BJ (cell line): ENCODE measurements around the gene SPINK4. TPM values are rescaled to one million over a fixed set of nuclear protein-coding genes. Genes with fewer than 3 reads are reported as not detected.
A peak's percentile ranks its signal among the peaks of the same experiment; 100 is the strongest.

Experiments
- CTCF ChIA-PET: fragments of 350-600 bp; formaldehyde crosslinking; extraction: SDS; loops from one replicate; lab custom pipeline; 2021; ENCODE audit warnings: antibody characterized with exemption, inconsistent platforms; lab: Yijun Ruan, JAX
- POLR2A ChIA-PET: fragments of 300-600 bp; sonication (Branson Sonifier 250); formaldehyde crosslinking; extraction: SDS; loops from one replicate; lab custom pipeline; 2021; ENCODE audit warnings: antibody characterized with exemption; lab: Charles Lee
- DNase-seq: peaks from one replicate; pipeline ENCODE4 v3.0.0-alpha.2; 2011; ENCODE audit warnings: low read depth
- H3K27me3 ChIP-seq: 2 replicates; pipeline ENCODE4 v1.6.0; 2011; ENCODE audit warnings: low read length; ENCODE audit not compliant: control insufficient read depth, insufficient read depth
- H3K36me3 ChIP-seq: 2 replicates; pipeline ENCODE4 v1.5.1; 2011; ENCODE audit warnings: low read length; ENCODE audit not compliant: control insufficient read depth, insufficient read depth
- H3K4me3 ChIP-seq: 2 replicates; pipeline ENCODE4 v1.5.1; 2011; ENCODE audit warnings: low read depth, mild to moderate bottlenecking, control low read depth, low read length
- CTCF ChIP-seq: IDR thresholded peaks from 2 replicates; pipeline ENCODE4 v1.5.1; 2011; ENCODE audit warnings: low read depth, mild to moderate bottlenecking, control low read depth, inconsistent platforms, low read length, moderate library complexity; ENCODE audit not compliant: insufficient read depth
- polyA plus RNA-seq: library from polyadenylated mRNA; depleted of rRNA; stranded (reverse); fragments of >200 nt; gene quantifications from 2 replicates; pipeline ENCODE4 v1.2.3, GENCODE V29; 2011

Gene SPINK4
- polyA plus RNA-seq, 1 experiment: not detected

- Histone ChIP-seq H3K4me3 (peak overlapping the region; percentile 81), H3K27me3 (no peaks in the 10 kb centered on the region), H3K36me3 (0 out of 2 replicates have a peak, but pooled peaks cover 2% of the 10 kb centered on the region)
- no peak for TF ChIP-seq CTCF
- DNase-seq: no peak
- CTCF ChIA-PET: interaction anchor here (0.8 to 1.4 kb wide), 5 partner anchors 11 to 177 kb away, joined by 3 to 5 read pairs (median 4); no protein-coding TSS in a partner anchor
- POLR2A ChIA-PET: interaction anchor here (0.6 kb wide), 1 partner anchor 182 kb away, joined by 7 read pairs; no protein-coding TSS in a partner anchor
Measured at GRCh38 chr9:33289496-33289895, 49.5 kb downstream of the SPINK4 start.

GRCh38 chr9:33289936-33290246, 49.9 kb downstream of the SPINK4 start:
- H3K4me3 ChIP-seq: peak overlapping the region; percentile 81
- ChIA-PET CTCF (interaction anchor here (0.8 to 1.4 kb wide), 6 partner anchors 11 to 177 kb away, joined by 3 to 6 read pairs (median 4); no protein-coding TSS in a partner anchor), POLR2A (interaction anchor here (0.5 to 0.8 kb wide), 4 partner anchors 42 to 265 kb away, joined by 3 to 7 read pairs (median 4); partner anchors contain the start of gene DNAJA1)

GRCh38 chr9:33290247-33291030, 50.5 kb downstream of the SPINK4 start, which contains the start of gene NFX1:
Gene NFX1, plus strand, starts transcription at chr9:33290516. Its CDS starts 57 bp downstream, at chr9:33290573.
- peaks cover 7% of the 10 kb centered on the region; the same call in 1 of the 2 replicates for H3K36me3 ChIP-seq
- no peak for TF ChIP-seq CTCF
- H3K4me3 ChIP-seq: peak within 1 kb of the TSS; percentile 81
- POLR2A ChIA-PET: interaction anchor here (0.5 to 0.8 kb wide), 5 partner anchors 42 to 266 kb away, joined by 3 to 7 read pairs (median 4); partner anchors contain the start of gene DNAJA1
- H3K27me3 ChIP-seq: no peaks in the 10 kb centered on the region
- peak; percentile 92 for DNase-seq
- CTCF ChIA-PET: interaction anchor here (0.8 to 1.4 kb wide), 6 partner anchors 12 to 176 kb away, joined by 3 to 6 read pairs (median 4); no protein-coding TSS in a partner anchor

More at GRCh38 chr9:33289936-33290246, 49.9 kb downstream of the SPINK4 start:
- peaks cover 5% of the 10 kb centered on the region; the same call in 1 of the 2 replicates for H3K36me3 ChIP-seq
- no peak for TF ChIP-seq CTCF
- no peaks in the 10 kb centered on the region for H3K27me3 ChIP-seq
- no peak for DNase-seq

GRCh38 chr9:33291031-33291397, 51.0 kb downstream of the SPINK4 start:
- ChIA-PET POLR2A (no interaction called here), CTCF (interaction anchor here (1.2 to 1.4 kb wide), 3 partner anchors 31 to 176 kb away, joined by 3 to 5 read pairs (median 4); no protein-coding TSS in a partner anchor)
- TF ChIP-seq CTCF: no peak
- peaks cover 7% of the 10 kb centered on the region; the same call in 1 of the 2 replicates for H3K36me3 ChIP-seq
- no peak for DNase-seq
- peak overlapping the region; percentile 81 for H3K4me3 ChIP-seq
- H3K27me3 ChIP-seq: no peaks in the 10 kb centered on the region

GRCh38 chr9:33291901-33292300, 51.9 kb downstream of the SPINK4 start:
- TF ChIP-seq CTCF: no peak
- CTCF ChIA-PET: no interaction called here
- H3K36me3 ChIP-seq: peaks cover 7% of the 10 kb centered on the region; the same call in 1 of the 2 replicates
- no peaks in the 10 kb centered on the region for H3K27me3 ChIP-seq
- DNase-seq: no peak
- no peak overlapping the region for H3K4me3 ChIP-seq
- POLR2A ChIA-PET: no interaction called here
